Midbrain (tissue), 1 donor: ENCODE measurements around the gene CHRM4.

ENCODE experiments used
- DNase-seq: peaks from one replicate; lab custom pipeline; 2025; lab: John Stamatoyannopoulos, UW

Gene CHRM4

DNA sequence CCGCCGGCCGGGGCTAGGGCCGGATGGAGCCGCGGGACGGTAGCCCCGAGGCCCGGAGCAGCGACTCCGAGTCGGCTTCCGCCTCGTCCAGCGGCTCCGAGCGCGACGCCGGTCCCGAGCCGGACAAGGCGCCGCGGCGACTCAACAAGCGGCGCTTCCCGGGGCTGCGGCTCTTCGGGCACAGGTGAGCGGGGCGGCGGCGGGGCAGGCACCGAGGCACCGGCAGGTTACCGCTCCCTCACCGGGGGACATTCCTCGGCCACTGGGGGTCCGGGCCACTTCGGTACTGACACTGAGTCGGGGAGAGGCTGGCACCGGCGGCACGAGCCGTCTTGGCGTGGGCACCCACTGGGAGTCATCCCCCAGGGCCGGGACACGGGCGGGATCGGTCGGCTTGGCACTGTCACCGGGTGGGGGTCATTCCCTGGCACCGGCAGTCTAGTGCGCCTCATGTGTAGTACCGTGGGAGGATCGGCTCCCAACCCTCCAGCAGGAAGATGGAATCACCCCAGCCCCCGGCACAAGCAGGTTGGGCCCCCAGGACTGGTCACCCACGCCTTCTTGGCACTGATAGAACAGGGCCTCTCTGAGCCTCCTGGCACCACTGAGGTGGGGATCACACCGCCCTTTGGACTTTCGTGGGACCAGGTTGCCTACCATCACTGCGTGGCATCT lies 43.8 kb downstream of the CHRM4 start:
- no peak for DNase-seq

DNA sequence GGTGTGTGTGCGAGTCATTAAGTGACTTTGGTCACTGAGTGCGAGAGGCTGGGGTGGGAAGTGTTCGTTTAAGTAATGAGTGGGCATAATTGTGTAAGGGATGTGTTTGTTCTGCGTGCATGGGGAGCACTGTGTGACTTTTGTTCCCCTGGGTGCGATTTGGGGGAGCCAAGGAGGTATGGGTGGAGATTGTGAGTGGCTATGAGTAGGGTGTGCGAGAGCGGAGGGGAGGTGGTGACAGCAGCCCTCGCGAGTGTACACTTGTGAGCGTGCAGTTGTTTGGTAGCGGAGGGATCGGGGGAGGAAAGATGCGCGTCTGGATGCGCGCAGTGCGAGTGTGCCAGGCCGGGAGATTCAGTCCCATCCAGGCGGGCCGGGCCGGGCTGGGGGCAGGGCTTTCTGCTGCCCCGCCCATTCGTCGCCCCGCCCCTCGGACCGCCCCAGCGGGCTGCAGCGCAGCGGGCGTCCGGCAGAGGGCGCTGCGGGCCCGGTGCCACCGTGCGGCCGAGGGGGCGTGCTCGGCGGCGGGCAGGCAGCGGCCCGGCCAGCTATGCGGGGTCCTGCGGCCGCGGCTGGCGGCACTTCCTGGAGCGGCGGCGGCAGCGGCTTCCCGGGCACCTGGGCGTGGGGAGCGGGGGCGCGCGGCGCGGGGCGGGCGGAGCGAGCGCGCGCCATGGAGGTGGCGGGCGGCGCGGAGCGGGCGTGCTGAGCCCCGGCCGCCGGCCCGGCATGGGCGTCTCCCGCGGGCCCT lies 44.5 kb downstream of the CHRM4 start, which contains the start of gene DGKZ:
TSS of gene DGKZ (plus strand) at position 578 of the 751 bp plus-strand sequence. CDS start 197 bp downstream, outside the sequence.
- peak; percentile 89 for DNase-seq

DNA sequence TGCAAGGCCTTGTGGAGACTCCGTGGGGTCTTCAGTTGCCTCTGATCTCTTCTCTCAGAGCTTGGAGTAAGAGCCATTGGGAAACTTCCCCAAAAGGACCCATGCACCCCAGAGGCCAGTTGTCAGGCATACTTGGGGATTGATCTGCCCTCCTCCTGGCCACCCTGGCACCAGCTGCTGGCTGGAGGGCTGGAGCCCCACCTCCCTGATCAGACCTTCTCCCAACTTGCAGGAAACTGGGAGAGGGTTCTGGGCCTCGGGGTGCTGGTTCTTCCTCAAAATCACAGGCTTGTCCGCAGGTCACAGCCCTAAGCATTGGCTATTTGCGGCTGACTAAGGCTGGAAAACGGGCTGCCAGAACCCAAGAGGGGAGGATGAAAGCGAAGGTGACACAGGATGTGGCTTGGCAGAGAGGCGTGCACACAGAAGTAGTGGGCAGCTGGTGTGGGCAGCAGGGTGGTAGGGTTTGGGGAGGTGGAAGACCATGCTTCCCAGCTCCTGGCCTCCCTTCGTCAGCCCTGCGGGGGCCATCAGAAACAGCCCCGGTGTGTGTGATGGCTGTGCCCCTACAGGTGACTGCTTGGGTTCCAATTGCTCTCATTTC lies 45.6 kb downstream of the CHRM4 start:
- no peak for DNase-seq

DNA sequence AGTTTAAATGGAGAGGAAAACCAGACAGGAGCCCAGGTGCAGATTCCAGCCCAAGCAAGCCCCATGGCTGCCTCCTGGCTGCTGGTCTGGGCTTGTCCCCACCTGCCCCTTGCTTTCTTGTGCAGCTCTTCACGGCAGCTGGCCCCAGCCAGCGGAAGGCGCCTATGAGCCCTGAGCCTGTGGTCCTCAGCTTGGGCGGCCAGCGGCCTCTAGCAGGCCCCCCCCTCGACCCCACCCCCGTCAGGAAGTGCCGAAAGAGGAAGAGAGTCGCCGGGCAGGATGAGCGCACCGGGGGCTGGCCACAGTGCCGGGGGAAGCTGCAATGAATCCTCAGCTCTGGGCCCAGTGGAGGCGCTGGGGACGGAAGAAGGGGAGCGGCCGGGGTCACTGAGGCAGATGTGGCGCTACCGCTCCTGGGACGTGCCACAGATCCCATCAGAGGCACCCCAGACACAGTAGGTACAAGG lies 46.4 kb downstream of the CHRM4 start:
- peak; percentile 29 for DNase-seq

DNA sequence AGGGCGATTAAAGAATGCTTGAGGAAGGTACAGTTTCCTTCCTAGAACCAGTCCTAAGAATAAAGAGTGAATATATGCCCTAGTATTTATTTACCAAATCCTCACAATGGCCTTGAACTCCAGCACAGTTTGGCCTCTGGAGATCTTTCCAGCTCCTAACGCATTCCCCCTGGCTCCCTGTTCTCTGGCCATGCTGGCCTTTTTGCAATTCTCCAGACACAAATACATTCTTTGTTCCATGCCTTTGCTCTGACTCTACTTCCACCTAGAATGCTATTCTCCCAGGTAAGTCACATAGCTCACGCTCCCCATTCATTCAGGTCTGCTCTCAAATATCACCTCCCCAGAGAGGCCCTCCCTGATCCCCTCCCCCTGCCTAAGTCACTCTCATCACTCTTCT lies 48.1 kb downstream of the CHRM4 start:
- DNase-seq: no peak

DNA sequence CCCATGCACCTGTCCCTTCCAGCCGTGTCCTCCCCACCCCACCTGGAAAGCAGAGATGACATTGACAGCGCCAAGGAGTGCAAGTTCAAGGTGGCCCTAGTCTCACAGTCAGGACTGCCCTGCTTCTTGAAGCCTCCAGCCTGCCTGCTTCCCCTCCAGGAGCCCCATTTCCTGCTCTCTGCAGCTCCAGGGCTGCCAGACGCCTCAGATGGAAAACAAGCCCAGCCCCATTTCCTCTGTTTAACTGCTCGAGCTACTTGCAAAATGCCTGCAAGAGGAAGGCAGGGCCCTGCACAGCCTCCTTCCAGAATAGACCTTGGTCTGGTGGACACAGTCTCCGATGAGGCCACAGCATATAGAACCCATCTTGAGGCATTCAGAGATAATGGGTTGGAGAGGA lies 49.3 kb downstream of the CHRM4 start:
- DNase-seq: no peak

DNA sequence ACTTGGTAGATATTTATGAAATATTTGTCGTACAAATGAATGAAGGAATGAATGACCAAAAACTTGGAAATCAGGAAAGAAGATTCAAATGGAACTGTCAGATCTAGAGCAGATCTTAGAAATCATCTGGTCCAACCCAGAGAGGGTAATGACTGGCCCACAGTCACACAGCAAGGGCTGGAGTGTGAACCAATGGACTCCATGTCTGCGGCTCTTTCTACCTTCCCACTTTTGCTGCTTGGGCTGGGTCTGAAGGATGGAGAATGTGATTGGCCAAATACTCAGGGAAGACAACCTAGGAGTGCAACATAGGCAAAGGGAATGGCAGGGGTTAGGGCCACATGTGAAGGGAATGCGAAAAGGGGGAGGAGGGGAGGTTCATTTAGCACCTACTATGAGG lies 50.1 kb downstream of the CHRM4 start:
- DNase-seq: no peak

DNA sequence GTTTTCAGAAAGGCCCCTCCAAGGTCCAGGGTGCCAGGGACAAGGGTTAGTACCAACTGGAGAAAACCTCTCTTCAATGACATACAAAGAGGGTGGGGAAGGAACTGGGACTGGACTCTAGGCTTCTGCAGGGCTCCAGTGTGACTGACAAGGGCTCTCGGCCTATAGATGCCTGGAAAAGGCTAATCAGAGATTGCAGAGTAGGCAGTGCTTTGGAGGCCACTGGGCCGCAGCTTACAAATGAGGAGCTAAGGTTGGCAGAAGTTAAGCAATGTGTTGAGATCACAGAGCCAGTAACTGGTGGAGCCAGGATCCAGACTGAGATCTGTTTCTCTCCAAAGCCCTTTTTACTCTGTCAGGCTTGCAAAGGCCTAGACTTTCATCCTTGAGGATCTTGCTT lies 51.8 kb downstream of the CHRM4 start:
- DNase-seq: no peak

DNA sequence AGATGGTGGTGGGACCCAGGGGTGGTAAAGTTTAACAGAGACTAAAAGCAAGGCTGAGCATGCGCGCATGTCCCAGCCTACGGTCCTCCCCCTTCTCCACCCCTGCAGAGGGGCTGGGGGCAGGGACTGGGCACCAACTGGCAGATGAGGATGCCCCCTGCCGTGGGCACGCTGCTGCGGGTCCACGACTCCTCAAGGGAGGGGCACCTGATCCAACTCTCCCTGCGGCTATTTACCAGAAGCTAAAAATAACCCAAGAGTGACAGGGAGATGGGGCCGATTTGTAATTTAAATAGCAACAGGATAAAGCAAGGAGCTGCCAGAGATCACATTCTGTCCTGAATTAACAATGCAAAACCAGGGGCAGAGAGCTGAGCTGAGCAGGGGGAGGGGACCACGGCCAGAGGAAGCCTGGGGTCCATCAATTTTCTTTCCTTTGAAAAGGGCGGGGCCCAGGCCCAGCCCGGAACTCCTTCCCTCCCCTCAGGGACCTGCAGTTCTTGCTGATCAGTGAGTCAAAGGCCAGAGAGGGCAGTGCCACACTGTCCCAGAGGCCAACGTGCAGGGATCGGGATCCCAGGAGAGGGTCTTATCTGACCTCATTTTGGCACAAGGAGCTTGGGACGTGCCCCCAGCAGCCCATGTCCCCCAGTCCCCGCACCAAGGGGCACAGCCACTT lies 52.4 kb downstream of the CHRM4 start:
- DNase-seq: no peak

DNA sequence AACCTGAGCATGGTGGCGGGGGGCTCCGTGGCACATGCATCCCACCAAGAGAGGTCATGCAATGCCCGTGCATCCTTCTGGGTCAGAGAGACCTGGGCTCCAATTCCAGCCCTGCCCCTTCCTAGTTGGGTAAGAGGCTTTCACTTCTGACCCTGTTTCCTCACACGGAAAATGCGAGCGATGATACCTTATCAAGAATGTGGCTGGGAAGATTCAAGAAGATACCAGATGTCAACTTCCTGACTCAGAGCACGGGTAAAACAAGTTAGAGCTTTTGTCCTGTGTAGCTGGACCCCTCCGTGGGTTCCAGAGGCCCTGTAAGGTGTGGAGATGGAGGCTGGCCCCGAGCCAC lies 53.0 kb downstream of the CHRM4 start:
- no peak for DNase-seq

DNA sequence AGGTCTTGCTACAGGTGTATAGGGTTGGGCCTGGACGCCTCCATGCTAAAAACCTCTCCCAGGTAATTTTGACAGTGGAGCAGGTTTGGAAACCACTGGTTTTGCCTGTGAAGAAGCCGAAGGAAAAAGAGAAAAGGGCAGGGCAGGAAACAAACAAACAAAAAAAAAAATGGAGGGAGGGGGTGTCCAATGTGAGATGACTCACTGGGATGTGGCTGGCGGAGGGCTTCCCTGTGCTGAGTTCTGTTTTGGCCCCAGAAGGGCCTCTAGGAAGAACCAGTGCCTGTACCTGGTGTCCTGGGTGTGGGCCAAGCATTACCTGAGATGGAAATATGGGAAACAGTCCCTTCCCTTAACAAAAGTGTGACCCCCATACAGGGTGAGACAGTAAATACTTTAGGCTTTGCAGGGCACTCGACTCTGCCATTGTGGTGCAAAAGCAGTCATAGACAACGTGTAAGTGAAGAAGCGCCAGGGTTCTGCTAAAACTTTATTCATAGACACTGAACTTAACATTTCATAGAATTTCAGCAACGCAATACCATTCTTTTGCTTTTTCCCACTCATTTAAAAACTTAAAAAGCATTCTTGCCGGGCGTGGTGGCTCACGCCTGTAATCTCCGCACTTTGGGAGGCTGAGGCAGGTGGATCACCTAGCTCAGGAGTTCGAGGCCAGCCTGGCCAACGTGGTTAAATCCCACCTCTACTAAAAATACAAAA lies 53.8 kb downstream of the CHRM4 start:
- DNase-seq: no peak

DNA sequence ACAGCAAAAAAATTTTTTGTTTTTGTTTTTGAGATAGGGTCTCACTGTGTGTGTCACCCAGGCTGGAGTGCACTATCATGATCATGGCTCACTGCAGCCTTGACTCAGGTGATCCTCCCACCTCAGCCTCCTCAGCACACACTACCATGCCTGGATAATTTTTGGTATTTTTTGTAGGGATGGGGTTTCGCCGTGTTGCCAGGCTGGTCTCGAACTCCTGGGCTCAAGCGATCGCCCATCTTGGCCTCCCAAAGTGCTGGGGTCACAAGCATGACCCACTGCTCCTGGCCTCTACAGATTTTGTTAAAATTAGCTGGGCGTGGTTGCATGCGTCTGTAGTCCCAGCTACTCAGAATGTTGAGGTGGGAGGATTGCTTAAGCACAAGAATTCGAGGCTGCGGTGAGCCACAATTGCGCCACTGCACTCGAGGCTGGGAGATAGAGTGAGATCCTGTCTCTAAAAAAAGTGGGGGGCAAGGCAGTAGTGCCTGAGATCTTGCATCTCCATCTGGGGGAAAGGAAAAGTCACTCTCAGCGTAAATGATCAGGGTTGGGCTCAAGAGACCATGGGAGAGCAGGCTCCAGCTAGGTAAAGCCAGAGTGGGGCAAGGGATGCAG lies 54.9 kb downstream of the CHRM4 start:
- no peak for DNase-seq

DNA sequence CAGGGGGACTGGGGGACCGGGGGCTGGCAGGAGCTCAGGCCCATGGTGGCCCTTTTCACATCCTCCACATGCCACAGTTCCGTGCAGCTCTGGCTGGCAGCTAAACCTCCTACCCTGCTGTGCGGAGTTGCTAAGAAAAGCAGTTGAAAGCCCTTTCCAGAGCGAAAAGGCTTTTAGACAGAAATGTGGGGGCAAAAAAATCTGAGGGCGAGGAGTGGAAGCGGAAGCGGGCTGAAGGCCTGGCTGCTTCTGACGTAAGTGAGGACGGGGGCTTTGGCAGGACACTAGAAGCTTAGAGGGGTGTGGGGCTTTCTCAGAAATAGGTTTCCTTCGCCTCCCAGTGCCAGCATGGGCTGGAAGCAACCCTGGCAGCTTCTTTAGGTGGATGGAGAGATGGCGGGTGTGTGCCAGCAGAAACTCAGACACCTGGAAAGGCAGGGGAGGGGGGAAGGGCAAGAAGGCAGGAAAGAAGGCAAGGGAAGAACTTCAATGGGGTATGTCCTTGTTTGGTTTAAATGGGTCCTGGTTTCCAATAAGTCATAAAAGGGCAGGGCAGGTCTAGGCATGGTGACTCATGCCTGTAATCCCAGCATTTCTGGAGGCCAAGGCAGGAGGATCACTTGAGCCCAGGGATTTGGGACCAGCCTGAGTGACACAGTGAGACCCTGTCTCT lies 55.5 kb downstream of the CHRM4 start:
- peak; percentile 69 for DNase-seq

DNA sequence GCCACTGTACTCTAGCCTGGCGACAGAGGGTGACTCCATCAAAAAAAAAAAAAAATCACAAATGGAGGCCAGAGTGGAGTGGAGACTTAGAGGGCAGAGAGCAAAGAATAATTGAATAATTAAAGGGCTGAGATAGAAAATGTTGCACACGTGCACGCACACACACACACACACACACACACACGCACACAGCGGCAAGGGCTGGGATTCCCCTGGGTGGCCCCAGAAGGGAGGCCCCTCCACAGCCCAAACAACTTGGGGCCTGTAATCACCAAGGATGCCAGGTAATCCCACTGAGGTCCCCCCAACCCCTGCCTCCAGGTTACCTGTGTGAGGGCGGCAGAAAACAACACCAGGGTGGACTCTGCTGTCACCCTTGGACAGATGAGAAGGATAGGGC lies 56.3 kb downstream of the CHRM4 start:
- no peak for DNase-seq

DNA sequence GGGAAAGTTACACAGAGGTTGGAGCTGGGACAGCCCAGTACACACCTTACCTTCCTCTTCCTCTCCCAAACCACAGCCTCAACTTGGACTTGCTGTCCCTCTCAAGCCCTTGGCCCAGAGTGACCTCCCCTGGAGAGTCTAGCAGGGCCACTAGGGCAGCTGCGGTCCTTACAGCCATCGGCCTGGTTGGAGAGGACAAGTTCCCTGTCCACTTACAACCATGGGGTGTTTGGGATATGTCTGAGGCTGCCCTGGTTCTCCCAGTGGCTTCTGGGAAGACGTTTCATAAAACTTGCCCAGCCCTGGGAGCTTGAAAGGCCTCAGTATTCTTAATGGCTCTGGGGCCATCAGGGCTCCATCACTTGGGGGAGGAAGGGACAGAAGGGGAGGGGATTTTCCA lies 57.4 kb downstream of the CHRM4 start:
- no peak for DNase-seq
